HL-60 (cell line): Measurements from ENCODE around the gene UBE2Q2.

Experiments used
- DNase-seq, 2 experiments: peaks; one replicate each; pipeline ENCODE4 v3.0.0-alpha.2; 2010 to 2020; ENCODE audit warnings: low read depth in 1 of 2, low spot score in 1 of 2
- H3K27ac ChIP-seq: fragments of 250-450 bp; sonication (Bioruptor Pico); replicated peaks from 2 replicates; pipeline ENCODE4 v1.5.1; 2020; ENCODE audit warnings: mild to moderate bottlenecking, moderate library complexity
- H3K27me3 ChIP-seq: fragments of 250-450 bp; sonication (Bioruptor Pico); 2 replicates; pipeline ENCODE4 v1.5.1; 2021; ENCODE audit warnings: mild to moderate bottlenecking, moderate library complexity; ENCODE audit not compliant: insufficient read depth, poor library complexity, severe bottlenecking
- H3K4me3 ChIP-seq: replicated peaks from 2 replicates; pipeline ENCODE4 v1.5.1; 2011; ENCODE audit warnings: mild to moderate bottlenecking, control low read depth, low read length; ENCODE audit not compliant: insufficient read depth
- GABPA ChIP-seq: IDR thresholded peaks from 2 replicates; pipeline ENCODE4 v1.6.1; 2012; ENCODE audit warnings: low read depth
- REST ChIP-seq: IDR thresholded peaks from 2 replicates; pipeline ENCODE4 v1.6.1; 2012; ENCODE audit warnings: low read depth; ENCODE audit not compliant: insufficient replicate concordance
- SPI1 ChIP-seq: IDR thresholded peaks from 2 replicates; pipeline ENCODE4 v1.6.1; 2012; ENCODE audit warnings: low read depth, mild to moderate bottlenecking, borderline replicate concordance

Gene UBE2Q2

GRCh38 chr15:75948761-75949296 is 105.6 kb downstream of the UBE2Q2 start:
- no peak overlapping the region for H3K4me3 ChIP-seq
- DNase-seq, result no peak
- H3K27ac ChIP-seq, result no peak overlapping the region
- no peaks in the 10 kb centered on the region for H3K27me3 ChIP-seq
- TF ChIP-seq REST, result no peak
- no peak for TF ChIP-seq GABPA
- TF ChIP-seq SPI1, result no peak
